Upper lobe of left lung (tissue), 4 donors: ENCODE measurements around the gene MYLK.

ENCODE experiments used
- EP300 ChIP-seq, 4 donors: sonication (generic); formaldehyde crosslinking; IDR thresholded peaks; one replicate each; pipeline ENCODE4 v1.5.1; 2017; ENCODE audit warnings: antibody characterized with exemption in 4 of 4, control low read depth in 2 of 4
- POLR2A ChIP-seq, 4 donors: fragments of 450-650 bp; IDR thresholded peaks; one replicate each; pipeline ENCODE4 v1.5.1; 2016 to 2017; ENCODE audit warnings: antibody characterized with exemption in 4 of 4, mild to moderate bottlenecking in 2 of 4
- POLR2AphosphoS5 ChIP-seq, 2 donors: sonication (generic); formaldehyde crosslinking; IDR thresholded peaks; one replicate each; pipeline ENCODE4 v1.5.1; 2017; ENCODE audit warnings: antibody characterized with exemption in 2 of 2
- TF ChIP-seq, protein P1 (sequence below), 6 experiments: fragments of 450-650 bp in 4 of 6; fragments of 200-600 bp in 2 of 6; sonication (generic) in 2 of 6; IDR thresholded peaks; one replicate each; pipeline ENCODE4 v1.5.1; 2016 to 2019; ENCODE audit warnings: antibody characterized with exemption in 6 of 6

- TF ChIP-seq, protein P1, sequence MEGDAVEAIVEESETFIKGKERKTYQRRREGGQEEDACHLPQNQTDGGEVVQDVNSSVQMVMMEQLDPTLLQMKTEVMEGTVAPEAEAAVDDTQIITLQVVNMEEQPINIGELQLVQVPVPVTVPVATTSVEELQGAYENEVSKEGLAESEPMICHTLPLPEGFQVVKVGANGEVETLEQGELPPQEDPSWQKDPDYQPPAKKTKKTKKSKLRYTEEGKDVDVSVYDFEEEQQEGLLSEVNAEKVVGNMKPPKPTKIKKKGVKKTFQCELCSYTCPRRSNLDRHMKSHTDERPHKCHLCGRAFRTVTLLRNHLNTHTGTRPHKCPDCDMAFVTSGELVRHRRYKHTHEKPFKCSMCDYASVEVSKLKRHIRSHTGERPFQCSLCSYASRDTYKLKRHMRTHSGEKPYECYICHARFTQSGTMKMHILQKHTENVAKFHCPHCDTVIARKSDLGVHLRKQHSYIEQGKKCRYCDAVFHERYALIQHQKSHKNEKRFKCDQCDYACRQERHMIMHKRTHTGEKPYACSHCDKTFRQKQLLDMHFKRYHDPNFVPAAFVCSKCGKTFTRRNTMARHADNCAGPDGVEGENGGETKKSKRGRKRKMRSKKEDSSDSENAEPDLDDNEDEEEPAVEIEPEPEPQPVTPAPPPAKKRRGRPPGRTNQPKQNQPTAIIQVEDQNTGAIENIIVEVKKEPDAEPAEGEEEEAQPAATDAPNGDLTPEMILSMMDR (IDR thresholded peaks at IDR 0.05): no peak
- TF ChIP-seq POLR2AphosphoS5 (IDR thresholded peaks at IDR 0.05): no peak
- no peak for TF ChIP-seq POLR2A (IDR thresholded peaks at IDR 0.05)
- no peak for TF ChIP-seq EP300 (IDR thresholded peaks at IDR 0.05)
These were observed 256.2 kb downstream of the MYLK start for GRCh38 chr3:123627673-123628670.
